SK-N-SH treated with all-trans-retinoic acid at 6 μM for 48 hours (cell line): ENCODE results near the gene DGKG.

Experiments used
- ATAC-seq: fragments of 200-7000 bp; cut with Tn5 transposase; 3 replicates; pipeline ENCODE4 v1.9.1; 2020; ENCODE audit warnings: mild to moderate bottlenecking, moderate library complexity
- BACH2 ChIP-seq: fragments of 250-450 bp; sonication (Bioruptor Pico); IDR thresholded peaks from 2 replicates; pipeline ENCODE4 v1.9.0; 2021; ENCODE audit warnings: mild to moderate bottlenecking, borderline replicate concordance
- CSDC2 ChIP-seq: fragments of 250-450 bp; sonication (Bioruptor Pico); IDR thresholded peaks from 2 replicates; pipeline ENCODE4 v1.5.0; 2020; ENCODE audit warnings: mild to moderate bottlenecking, moderate library complexity
- ESRRG ChIP-seq: fragments of 250-450 bp; sonication (Bioruptor Pico); IDR thresholded peaks from 2 replicates; pipeline ENCODE4 v1.6.1; 2021; ENCODE audit warnings: mild to moderate bottlenecking
- GLIS3 ChIP-seq: fragments of 250-450 bp; sonication (Bioruptor Pico); IDR thresholded peaks from 2 replicates; pipeline ENCODE4 v1.5.0; 2020; ENCODE audit warnings: mild to moderate bottlenecking, moderate library complexity
- ISL1 ChIP-seq: fragments of 250-450 bp; sonication (Bioruptor Pico); IDR thresholded peaks from 2 replicates; pipeline ENCODE4 v2.1.2; 2022; ENCODE audit warnings: mild to moderate bottlenecking, moderate library complexity
- OSR1 ChIP-seq: fragments of 250-450 bp; sonication (Bioruptor Pico); IDR thresholded peaks from 2 replicates; pipeline ENCODE4 v1.8.0; 2022; ENCODE audit warnings: moderate library complexity, mild to moderate bottlenecking, inconsistent platforms
- POU6F1 ChIP-seq: fragments of 250-450 bp; sonication (Bioruptor Pico); IDR thresholded peaks from 2 replicates; pipeline ENCODE4 v1.8.0; 2021; ENCODE audit warnings: low read depth, mild to moderate bottlenecking, moderate library complexity, borderline replicate concordance
- PPARA ChIP-seq: fragments of 250-450 bp; sonication (Bioruptor Pico); IDR thresholded peaks from 2 replicates; pipeline ENCODE4 v1.5.0; 2020; ENCODE audit warnings: mild to moderate bottlenecking, borderline replicate concordance
- RARB ChIP-seq: fragments of 250-450 bp; sonication (Bioruptor Pico); IDR thresholded peaks from 2 replicates; pipeline ENCODE4 v1.8.0; 2021; ENCODE audit warnings: mild to moderate bottlenecking, moderate library complexity
- SNAI2 ChIP-seq: fragments of 250-450 bp; sonication (Bioruptor Pico); IDR thresholded peaks from 2 replicates; pipeline ENCODE4 v1.5.0; 2020; ENCODE audit warnings: mild to moderate bottlenecking, moderate library complexity
- TCF4 ChIP-seq: fragments of 250-450 bp; sonication (Bioruptor Pico); IDR thresholded peaks from 2 replicates; pipeline ENCODE4 v1.8.0; 2021; ENCODE audit warnings: mild to moderate bottlenecking, moderate library complexity, borderline replicate concordance
- TOX ChIP-seq: fragments of 250-450 bp; sonication (Bioruptor Pico); IDR thresholded peaks from 2 replicates; pipeline ENCODE4 v1.8.0; 2021; ENCODE audit warnings: mild to moderate bottlenecking, moderate library complexity, borderline replicate concordance
- TSHZ2 ChIP-seq: fragments of 250-450 bp; sonication (Bioruptor Pico); IDR thresholded peaks from 2 replicates; pipeline ENCODE4 v1.5.0; 2020; ENCODE audit warnings: mild to moderate bottlenecking, moderate library complexity
- ZC3H10 ChIP-seq: fragments of 250-450 bp; sonication (Bioruptor Pico); IDR thresholded peaks from 2 replicates; pipeline ENCODE4 v1.5.1; 2021; ENCODE audit warnings: mild to moderate bottlenecking, moderate library complexity
- ZFP3 ChIP-seq: fragments of 250-450 bp; sonication (Bioruptor Pico); IDR thresholded peaks from 2 replicates; pipeline ENCODE4 v1.5.0; 2020; ENCODE audit warnings: mild to moderate bottlenecking, moderate library complexity
- ZFP30 ChIP-seq: fragments of 450-650 bp; formaldehyde crosslinking; IDR thresholded peaks from 2 replicates; pipeline ENCODE4 v1.5.0; 2022; ENCODE audit warnings: mild to moderate bottlenecking, moderate library complexity
- ZNF565 ChIP-seq: fragments of 450-650 bp; formaldehyde crosslinking; conservative IDR thresholded peaks from 2 replicates; pipeline ENCODE4 v1.5.0; 2020; ENCODE audit warnings: low read depth, mild to moderate bottlenecking, moderate library complexity
- ZNF70 ChIP-seq: fragments of 450-650 bp; formaldehyde crosslinking; IDR thresholded peaks from 2 replicates; pipeline ENCODE4 v1.5.0; 2020; ENCODE audit warnings: mild to moderate bottlenecking, moderate library complexity
- ZNF8 ChIP-seq: fragments of 450-650 bp; formaldehyde crosslinking; IDR thresholded peaks from 2 replicates; pipeline ENCODE4 v1.5.0; 2020; ENCODE audit warnings: mild to moderate bottlenecking, moderate library complexity
- TF ChIP-seq, protein P1 (sequence below): fragments of 250-450 bp; sonication (Bioruptor Pico); IDR thresholded peaks from 2 replicates; pipeline ENCODE4 v1.5.1; 2021; ENCODE audit warnings: mild to moderate bottlenecking, moderate library complexity
- TF ChIP-seq, protein P2 (sequence below): fragments of 250-450 bp; sonication (Bioruptor Pico); IDR thresholded peaks from 2 replicates; pipeline ENCODE4 v1.5.1; 2020; ENCODE audit warnings: low read depth, mild to moderate bottlenecking, moderate library complexity
- TF ChIP-seq, protein P3 (sequence below): fragments of 250-450 bp; sonication (Bioruptor Pico); IDR thresholded peaks from 2 replicates; pipeline ENCODE4 v1.8.0; 2020; ENCODE audit warnings: mild to moderate bottlenecking, moderate library complexity, borderline replicate concordance

Gene DGKG

DNA sequence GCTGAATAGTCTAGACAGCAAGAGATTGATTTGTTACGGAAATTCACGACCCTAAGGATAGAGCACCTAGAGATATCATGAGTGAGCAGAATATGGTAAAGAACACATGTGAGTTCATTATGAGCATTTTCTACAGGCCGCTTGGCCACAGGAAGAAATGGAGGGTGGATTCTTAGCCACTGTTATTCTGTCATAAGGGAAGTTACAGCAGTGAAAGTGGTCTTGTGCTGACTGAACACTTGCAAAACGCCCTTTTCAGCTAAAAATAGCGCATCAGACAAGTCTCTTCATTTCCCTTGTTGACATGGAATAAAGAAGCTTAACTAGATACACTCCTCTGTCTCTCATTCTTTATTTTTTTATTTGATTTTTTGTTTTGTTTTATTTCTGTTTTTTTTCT lies 19.8 kb downstream of the DGKG start:
- ATAC-seq = no peak
- TF ChIP-seq TSHZ2 (CRISPR knock-in tag) (no peak), GLIS3 (CRISPR knock-in tag) (no peak), ZC3H10 (CRISPR knock-in tag) (no peak), RARB (CRISPR knock-in tag) (no peak), ZFP30 (no peak), ZFP3 (CRISPR knock-in tag) (no peak), TOX (CRISPR knock-in tag) (no peak), ISL1 (CRISPR knock-in tag) (no peak), SNAI2 (CRISPR knock-in tag) (no peak), ESRRG (CRISPR knock-in tag) (no peak), ZNF565 (CRISPR knock-in tag) (no peak), POU6F1 (CRISPR knock-in tag) (no peak), TCF4 (CRISPR knock-in tag) (no peak), BACH2 (CRISPR knock-in tag) (no peak), ZNF70 (no peak), ZNF8 (CRISPR knock-in tag) (no peak)
- TF ChIP-seq, protein P1, sequence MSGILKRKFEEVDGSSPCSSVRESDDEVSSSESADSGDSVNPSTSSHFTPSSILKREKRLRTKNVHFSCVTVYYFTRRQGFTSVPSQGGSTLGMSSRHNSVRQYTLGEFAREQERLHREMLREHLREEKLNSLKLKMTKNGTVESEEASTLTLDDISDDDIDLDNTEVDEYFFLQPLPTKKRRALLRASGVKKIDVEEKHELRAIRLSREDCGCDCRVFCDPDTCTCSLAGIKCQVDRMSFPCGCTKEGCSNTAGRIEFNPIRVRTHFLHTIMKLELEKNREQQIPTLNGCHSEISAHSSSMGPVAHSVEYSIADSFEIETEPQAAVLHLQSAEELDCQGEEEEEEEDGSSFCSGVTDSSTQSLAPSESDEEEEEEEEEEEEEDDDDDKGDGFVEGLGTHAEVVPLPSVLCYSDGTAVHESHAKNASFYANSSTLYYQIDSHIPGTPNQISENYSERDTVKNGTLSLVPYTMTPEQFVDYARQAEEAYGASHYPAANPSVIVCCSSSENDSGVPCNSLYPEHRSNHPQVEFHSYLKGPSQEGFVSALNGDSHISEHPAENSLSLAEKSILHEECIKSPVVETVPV = no peak
- TF ChIP-seq, protein P2, sequence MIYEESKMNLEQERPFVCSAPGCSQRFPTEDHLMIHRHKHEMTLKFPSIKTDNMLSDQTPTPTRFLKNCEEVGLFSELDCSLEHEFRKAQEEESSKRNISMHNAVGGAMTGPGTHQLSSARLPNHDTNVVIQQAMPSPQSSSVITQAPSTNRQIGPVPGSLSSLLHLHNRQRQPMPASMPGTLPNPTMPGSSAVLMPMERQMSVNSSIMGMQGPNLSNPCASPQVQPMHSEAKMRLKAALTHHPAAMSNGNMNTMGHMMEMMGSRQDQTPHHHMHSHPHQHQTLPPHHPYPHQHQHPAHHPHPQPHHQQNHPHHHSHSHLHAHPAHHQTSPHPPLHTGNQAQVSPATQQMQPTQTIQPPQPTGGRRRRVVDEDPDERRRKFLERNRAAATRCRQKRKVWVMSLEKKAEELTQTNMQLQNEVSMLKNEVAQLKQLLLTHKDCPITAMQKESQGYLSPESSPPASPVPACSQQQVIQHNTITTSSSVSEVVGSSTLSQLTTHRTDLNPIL (CRISPR knock-in tag) = no peak
- TF ChIP-seq, protein P3, sequence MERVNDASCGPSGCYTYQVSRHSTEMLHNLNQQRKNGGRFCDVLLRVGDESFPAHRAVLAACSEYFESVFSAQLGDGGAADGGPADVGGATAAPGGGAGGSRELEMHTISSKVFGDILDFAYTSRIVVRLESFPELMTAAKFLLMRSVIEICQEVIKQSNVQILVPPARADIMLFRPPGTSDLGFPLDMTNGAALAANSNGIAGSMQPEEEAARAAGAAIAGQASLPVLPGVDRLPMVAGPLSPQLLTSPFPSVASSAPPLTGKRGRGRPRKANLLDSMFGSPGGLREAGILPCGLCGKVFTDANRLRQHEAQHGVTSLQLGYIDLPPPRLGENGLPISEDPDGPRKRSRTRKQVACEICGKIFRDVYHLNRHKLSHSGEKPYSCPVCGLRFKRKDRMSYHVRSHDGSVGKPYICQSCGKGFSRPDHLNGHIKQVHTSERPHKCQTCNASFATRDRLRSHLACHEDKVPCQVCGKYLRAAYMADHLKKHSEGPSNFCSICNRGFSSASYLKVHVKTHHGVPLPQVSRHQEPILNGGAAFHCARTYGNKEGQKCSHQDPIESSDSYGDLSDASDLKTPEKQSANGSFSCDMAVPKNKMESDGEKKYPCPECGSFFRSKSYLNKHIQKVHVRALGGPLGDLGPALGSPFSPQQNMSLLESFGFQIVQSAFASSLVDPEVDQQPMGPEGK (CRISPR knock-in tag) = no peak

- ATAC-seq = no peak
- TF ChIP-seq, protein P3 (CRISPR knock-in tag) = no peak
- TF ChIP-seq, protein P1 = no peak
- TF ChIP-seq SNAI2 (CRISPR knock-in tag) = no peak
- no peak for TF ChIP-seq TSHZ2 (CRISPR knock-in tag)
- TF ChIP-seq TOX (CRISPR knock-in tag) = no peak
- no peak for TF ChIP-seq PPARA (CRISPR knock-in tag)
- TF ChIP-seq ZNF70 = no peak
- no peak for TF ChIP-seq POU6F1 (CRISPR knock-in tag)
- TF ChIP-seq CSDC2 = no peak
- no peak for TF ChIP-seq ZC3H10 (CRISPR knock-in tag)
- no peak for TF ChIP-seq ZNF565 (CRISPR knock-in tag)
- no peak for TF ChIP-seq ISL1 (CRISPR knock-in tag)
- no peak for TF ChIP-seq OSR1 (CRISPR knock-in tag)
- no peak for TF ChIP-seq BACH2 (CRISPR knock-in tag)
- TF ChIP-seq RARB (CRISPR knock-in tag) = no peak
Observed at GRCh38 chr3:186340204-186340603, 21.8 kb downstream of the DGKG start.
